HL-60 (cell line): ENCODE results near the gene CAV1.

Experiments used
- DNase-seq, 2 experiments: peaks; one replicate each; pipeline ENCODE4 v3.0.0-alpha.2; 2010 to 2020; ENCODE audit warnings: low read depth in 1 of 2, low spot score in 1 of 2
- H3K27ac ChIP-seq: fragments of 250-450 bp; sonication (Bioruptor Pico); replicated peaks from 2 replicates; pipeline ENCODE4 v1.5.1; 2020; ENCODE audit warnings: mild to moderate bottlenecking, moderate library complexity
- H3K27me3 ChIP-seq: fragments of 250-450 bp; sonication (Bioruptor Pico); 2 replicates; pipeline ENCODE4 v1.5.1; 2021; ENCODE audit warnings: mild to moderate bottlenecking, moderate library complexity; ENCODE audit not compliant: insufficient read depth, poor library complexity, severe bottlenecking
- H3K4me3 ChIP-seq: replicated peaks from 2 replicates; pipeline ENCODE4 v1.5.1; 2011; ENCODE audit warnings: mild to moderate bottlenecking, control low read depth, low read length; ENCODE audit not compliant: insufficient read depth
- CTCF ChIP-seq: IDR thresholded peaks from one replicate; pipeline ENCODE4 v1.5.1; 2011; ENCODE audit warnings: low read length, control low read depth, inconsistent platforms; ENCODE audit not compliant: insufficient read depth
- GABPA ChIP-seq: IDR thresholded peaks from 2 replicates; pipeline ENCODE4 v1.6.1; 2012; ENCODE audit warnings: low read depth
- POLR2AphosphoS5 ChIP-seq: IDR thresholded peaks from 2 replicates; pipeline ENCODE4 v1.6.1; 2012; ENCODE audit warnings: low read depth
- REST ChIP-seq: IDR thresholded peaks from 2 replicates; pipeline ENCODE4 v1.6.1; 2012; ENCODE audit warnings: low read depth; ENCODE audit not compliant: insufficient replicate concordance
- SPI1 ChIP-seq: IDR thresholded peaks from 2 replicates; pipeline ENCODE4 v1.6.1; 2012; ENCODE audit warnings: low read depth, mild to moderate bottlenecking, borderline replicate concordance

Gene CAV1

GRCh38 chr7:116516324-116516723 lies 8.5 kb upstream of the CAV1 start:
- no peak for TF ChIP-seq POLR2AphosphoS5
- TF ChIP-seq CTCF = no peak
- no peak for TF ChIP-seq SPI1
- TF ChIP-seq GABPA = no peak
- no peak for TF ChIP-seq REST
- DNase-seq = no peak
- H3K4me3 ChIP-seq = no peak overlapping the region
- H3K27ac ChIP-seq = no peak overlapping the region
- peaks cover 8% of the 10 kb centered on the region for H3K27me3 ChIP-seq

GRCh38 chr7:116517626-116518025 lies 7.2 kb upstream of the CAV1 start:
- Histone ChIP-seq H3K27ac (no peak overlapping the region), H3K4me3 (no peak overlapping the region), H3K27me3 (peaks cover 19% of the 10 kb centered on the region)
- TF ChIP-seq SPI1 (no peak), POLR2AphosphoS5 (no peak), CTCF (no peak), GABPA (no peak), REST (no peak)
- no peak for DNase-seq

GRCh38 chr7:116518961-116519360 lies 5.9 kb upstream of the CAV1 start:
- H3K27ac ChIP-seq = no peak overlapping the region
- H3K4me3 ChIP-seq = no peak overlapping the region
- peaks cover 27% of the 10 kb centered on the region for H3K27me3 ChIP-seq
- no peak for TF ChIP-seq GABPA
- TF ChIP-seq SPI1 = no peak
- no peak for DNase-seq

- TF ChIP-seq REST = no peak
- TF ChIP-seq SPI1 = no peak
- no peak for TF ChIP-seq POLR2AphosphoS5
- TF ChIP-seq GABPA = no peak
- no peak for TF ChIP-seq CTCF
- H3K27me3 ChIP-seq = peaks cover 45% of the 10 kb centered on the region
- no peak overlapping the region for H3K27ac ChIP-seq
- DNase-seq = no peak
- no peak overlapping the region for H3K4me3 ChIP-seq
Observed at GRCh38 chr7:116521046-116521664, 3.7 kb upstream of the CAV1 start.
